Femur (tissue), 1 donor: ENCODE measurements around the gene EIF4E.
"Not testable (repeated sequence)": the region's sequence is repeated elsewhere in the genome, so short reads cannot be mapped to it uniquely, and the experiment has no call there.

ENCODE experiments used
- DNase-seq: peaks from one replicate; pipeline ENCODE4 v3.0.0-alpha.2; 2017

Gene EIF4E

GRCh38 chr4:98928505-98929340 lies at the start of gene EIF4E:
Gene EIF4E, minus strand, starts transcription at chr4:98929133. Its CDS starts 21 bp downstream, at chr4:98929112.
- peak; percentile 99 for DNase-seq

- no peak for DNase-seq
These were observed 48.6 kb upstream of the EIF4E start for GRCh38 chr4:98977557-98977956.

GRCh38 chr4:98976716-98977115 lies 47.8 kb upstream of the EIF4E start:
- no peak for DNase-seq

- DNase-seq = no peak
These were observed 41.2 kb upstream of the EIF4E start for GRCh38 chr4:98969878-98970785.

- no peak for DNase-seq
These were observed 38.9 kb upstream of the EIF4E start for GRCh38 chr4:98967786-98968329.

- DNase-seq = no peak
These were observed 38.0 kb upstream of the EIF4E start for GRCh38 chr4:98966926-98967325.

GRCh38 chr4:98963538-98964433 lies 34.9 kb upstream of the EIF4E start:
- DNase-seq = no peak

GRCh38 chr4:98961770-98962169 lies 32.8 kb upstream of the EIF4E start:
- no peak for DNase-seq

GRCh38 chr4:98959411-98959810 lies 30.5 kb upstream of the EIF4E start:
- DNase-seq = no peak

- DNase-seq = no peak
These were observed 29.1 kb upstream of the EIF4E start for GRCh38 chr4:98958065-98958464.

GRCh38 chr4:98955229-98955628 lies 26.3 kb upstream of the EIF4E start:
- no peak for DNase-seq

GRCh38 chr4:98951710-98952109 lies 22.8 kb upstream of the EIF4E start:
- DNase-seq = no peak

GRCh38 chr4:98950925-98951324 lies 22.0 kb upstream of the EIF4E start:
- DNase-seq = no peak

- no peak for DNase-seq
These were observed 17.4 kb upstream of the EIF4E start for GRCh38 chr4:98946359-98946758.

- no peak for DNase-seq
These were observed 16.4 kb upstream of the EIF4E start for GRCh38 chr4:98945297-98945850.

- peak; percentile 19 for DNase-seq
These were observed 11.0 kb upstream of the EIF4E start for GRCh38 chr4:98939892-98940298.

- no peak for DNase-seq
These were observed 10.5 kb upstream of the EIF4E start for GRCh38 chr4:98939438-98939837.

GRCh38 chr4:98937986-98938720 lies 9.2 kb upstream of the EIF4E start:
- no peak for DNase-seq

- DNase-seq = no peak
These were observed 6.7 kb upstream of the EIF4E start for GRCh38 chr4:98935633-98936032.

- DNase-seq = not testable (repeated sequence)
These were observed 5.9 kb upstream of the EIF4E start for GRCh38 chr4:98934851-98935250.

- no peak for DNase-seq
These were observed 3.6 kb upstream of the EIF4E start for GRCh38 chr4:98932539-98932938.
